Mononuclear cell (primary cell): ENCODE measurements around the gene ITPR1. TPM values are rescaled to one million over a fixed set of nuclear protein-coding genes. Genes with fewer than 3 reads are reported as not detected.

Source experiments
- H3K27me3 ChIP-seq: 2 replicates; pipeline ENCODE4 v1.6.0; 2011; ENCODE audit warnings: low read length, control low read depth; ENCODE audit not compliant: insufficient read depth
- H3K4me1 ChIP-seq: 2 replicates; pipeline ENCODE4 v1.5.1; 2011; ENCODE audit warnings: mild to moderate bottlenecking, low read length, control low read depth; ENCODE audit not compliant: insufficient read depth
- H3K4me3 ChIP-seq: 2 replicates; pipeline ENCODE4 v1.5.1; 2011; ENCODE audit warnings: mild to moderate bottlenecking, low read length, moderate library complexity
- H3K9me3 ChIP-seq: 2 replicates; pipeline ENCODE4 v1.5.1; 2011; ENCODE audit warnings: low read depth, mild to moderate bottlenecking, control low read depth, low read length
- total RNA-seq: library from RNA; depleted of rRNA; stranded (reverse); fragments of >200 nt; gene quantifications from one replicate; pipeline ENCODE4 v1.2.3, GENCODE V29; 2012

Gene ITPR1
- total RNA-seq, 1 donor, result 116 TPM

GRCh38 chr3:4770561-4770960 lies 277.4 kb downstream of the ITPR1 start:
- Histone ChIP-seq H3K4me3 (no peak overlapping the region), H3K27me3 (no peaks in the 10 kb centered on the region), H3K4me1 (peaks cover 6% of the 10 kb centered on the region), H3K9me3 (no peaks in the 10 kb centered on the region)

- Histone ChIP-seq H3K4me1 (peaks cover 6% of the 10 kb centered on the region), H3K9me3 (no peaks in the 10 kb centered on the region), H3K4me3 (no peak overlapping the region), H3K27me3 (no peaks in the 10 kb centered on the region)
Measured at GRCh38 chr3:4771243-4771642, 278.1 kb downstream of the ITPR1 start.

DNA sequence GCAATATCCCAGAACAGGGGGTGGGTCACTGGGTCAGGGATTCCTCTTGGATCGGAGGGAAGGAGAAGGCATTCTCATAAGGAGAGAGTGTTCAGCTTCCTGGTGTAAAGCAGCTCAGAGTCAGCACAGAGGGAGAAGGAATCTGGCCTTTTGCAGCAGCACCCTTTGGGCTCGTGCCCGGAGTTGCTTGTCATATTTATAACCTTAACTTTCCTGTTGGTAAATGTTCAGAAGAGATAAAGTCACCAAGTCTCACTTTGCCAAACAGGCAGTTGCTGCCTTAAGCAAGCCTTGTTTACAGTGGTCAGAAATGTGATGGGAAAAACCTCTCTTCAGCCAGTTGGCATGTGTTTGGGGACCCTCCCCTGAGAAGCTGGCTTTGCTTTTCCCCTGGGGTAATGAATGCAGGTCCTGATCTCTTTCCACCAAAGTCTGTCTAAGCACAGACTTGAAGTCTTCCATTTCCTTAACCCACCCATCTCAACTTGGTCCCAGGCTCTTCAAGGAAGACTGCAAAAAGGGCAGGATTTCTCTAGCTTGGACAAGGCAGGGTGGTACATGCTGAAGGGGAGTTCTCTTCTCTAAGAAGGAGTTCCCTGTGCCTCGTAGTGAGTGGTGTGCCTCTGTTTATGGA lies 279.1 kb downstream of the ITPR1 start:
- no peaks in the 10 kb centered on the region for H3K27me3 ChIP-seq
- no peak overlapping the region for H3K4me3 ChIP-seq
- peaks cover 6% of the 10 kb centered on the region for H3K4me1 ChIP-seq
- H3K9me3 ChIP-seq, result no peaks in the 10 kb centered on the region

DNA sequence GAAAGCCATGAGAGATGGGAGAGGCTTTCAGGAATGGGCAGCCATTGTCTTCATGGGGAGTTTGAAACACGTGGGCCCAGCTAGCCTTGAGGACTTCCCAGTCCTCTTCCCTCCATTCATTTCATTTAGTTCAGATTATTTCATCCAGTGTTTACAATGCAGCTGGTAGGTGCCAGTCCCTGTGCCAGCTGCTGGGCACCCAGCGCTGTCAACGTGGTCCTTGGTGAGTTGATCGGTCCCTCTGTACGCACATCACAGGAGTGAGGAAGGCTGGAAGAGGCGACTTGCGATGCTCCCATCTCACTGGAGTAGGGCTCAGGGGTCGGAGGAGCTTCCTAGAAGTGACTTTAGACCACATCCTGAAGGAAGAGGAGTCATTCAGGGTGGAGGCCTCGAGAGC lies 279.7 kb downstream of the ITPR1 start:
- H3K4me1 ChIP-seq, result peaks cover 6% of the 10 kb centered on the region
- H3K4me3 ChIP-seq, result no peak overlapping the region
- H3K27me3 ChIP-seq, result no peaks in the 10 kb centered on the region
- H3K9me3 ChIP-seq, result no peaks in the 10 kb centered on the region

- Histone ChIP-seq H3K9me3 (no peaks in the 10 kb centered on the region), H3K4me3 (no peak overlapping the region), H3K4me1 (peaks cover 6% of the 10 kb centered on the region), H3K27me3 (no peaks in the 10 kb centered on the region)
Measured at GRCh38 chr3:4773583-4773982, 280.4 kb downstream of the ITPR1 start.

DNA sequence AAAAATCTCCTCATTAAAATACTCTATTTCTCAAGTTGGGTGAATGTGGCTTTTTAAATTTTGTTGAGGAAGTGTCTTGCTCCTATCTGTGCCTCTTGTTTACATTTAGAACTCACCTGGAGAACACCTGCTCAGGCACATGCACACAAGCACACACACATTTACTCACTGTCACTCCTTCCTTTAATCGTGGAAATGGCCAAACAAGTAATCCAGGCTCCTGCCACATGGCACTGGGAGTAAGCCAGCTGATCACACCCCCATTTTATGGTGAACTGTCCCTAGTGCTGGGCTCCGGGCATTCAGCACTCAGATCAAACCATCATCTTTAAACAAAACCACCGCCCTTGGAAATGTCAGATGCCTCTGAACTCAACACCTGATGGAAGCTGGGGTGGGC lies 281.4 kb downstream of the ITPR1 start:
- Histone ChIP-seq H3K27me3 (no peaks in the 10 kb centered on the region), H3K4me1 (peaks cover 6% of the 10 kb centered on the region), H3K4me3 (no peak overlapping the region), H3K9me3 (no peaks in the 10 kb centered on the region)

GRCh38 chr3:4776399-4776979 lies 283.3 kb downstream of the ITPR1 start:
- no peaks in the 10 kb centered on the region for H3K27me3 ChIP-seq
- H3K4me3 ChIP-seq, result no peak overlapping the region
- H3K9me3 ChIP-seq, result no peaks in the 10 kb centered on the region
- no peaks in the 10 kb centered on the region for H3K4me1 ChIP-seq

DNA sequence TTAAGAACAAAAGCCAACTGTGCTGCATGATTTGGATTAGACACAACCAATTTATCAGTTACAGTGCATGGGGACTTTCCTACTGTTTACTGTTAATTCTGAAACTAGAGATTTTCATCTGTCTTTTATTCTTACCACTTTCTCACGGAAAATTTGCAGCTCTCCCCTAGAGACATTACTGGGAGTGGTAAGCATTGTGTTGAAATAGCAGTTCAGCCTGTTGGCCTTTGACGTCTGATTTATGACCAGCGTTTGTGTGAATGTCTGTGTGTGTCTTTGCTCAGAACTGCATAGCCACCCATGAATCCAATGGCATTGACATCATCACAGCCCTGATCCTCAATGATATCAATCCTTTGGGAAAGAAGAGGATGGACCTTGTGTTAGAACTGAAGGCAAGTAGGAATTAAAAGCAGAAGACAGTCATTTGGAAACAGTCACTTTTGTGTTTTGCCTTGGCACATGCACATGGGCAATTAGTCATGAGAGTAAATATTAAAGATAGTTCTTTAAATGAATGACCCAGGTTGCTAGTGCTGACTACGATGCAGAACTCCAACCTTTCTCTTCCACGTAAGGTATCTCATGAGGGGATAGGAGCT lies 283.9 kb downstream of the ITPR1 start:
- Histone ChIP-seq H3K27me3 (no peaks in the 10 kb centered on the region), H3K4me1 (no peaks in the 10 kb centered on the region), H3K9me3 (no peaks in the 10 kb centered on the region), H3K4me3 (no peak overlapping the region)

- H3K27me3 ChIP-seq, result no peaks in the 10 kb centered on the region
- H3K9me3 ChIP-seq, result no peaks in the 10 kb centered on the region
- H3K4me3 ChIP-seq, result no peak overlapping the region
- no peaks in the 10 kb centered on the region for H3K4me1 ChIP-seq
Measured at GRCh38 chr3:4778119-4778518, 285.0 kb downstream of the ITPR1 start.

- H3K4me3 ChIP-seq, result no peak overlapping the region
- H3K4me1 ChIP-seq, result no peaks in the 10 kb centered on the region
- H3K9me3 ChIP-seq, result no peaks in the 10 kb centered on the region
- no peaks in the 10 kb centered on the region for H3K27me3 ChIP-seq
Measured at GRCh38 chr3:4778740-4779139, 285.6 kb downstream of the ITPR1 start.

GRCh38 chr3:4780545-4780957 lies 287.4 kb downstream of the ITPR1 start:
- Histone ChIP-seq H3K27me3 (no peaks in the 10 kb centered on the region), H3K4me3 (no peak overlapping the region), H3K9me3 (no peaks in the 10 kb centered on the region), H3K4me1 (no peaks in the 10 kb centered on the region)

DNA sequence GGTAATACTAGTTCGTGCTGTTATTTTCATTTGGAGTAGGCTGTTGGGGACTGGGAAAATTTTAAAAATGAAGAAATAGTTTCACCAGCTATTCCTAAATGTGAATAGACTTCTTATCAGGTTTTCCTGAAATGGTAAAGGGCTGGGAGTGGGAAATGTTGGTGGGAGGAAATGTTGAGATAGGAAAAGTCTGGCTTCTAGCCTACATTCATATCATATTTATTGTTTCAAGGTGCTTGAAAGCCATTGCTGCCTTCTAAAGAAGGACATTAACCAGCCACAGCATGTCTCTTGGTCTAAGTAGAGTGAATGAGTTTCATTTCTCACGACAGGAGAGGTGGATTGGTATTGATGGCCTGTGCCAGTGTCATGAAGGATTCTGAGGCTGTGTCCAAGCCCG lies 288.9 kb downstream of the ITPR1 start:
- Histone ChIP-seq H3K4me1 (no peaks in the 10 kb centered on the region), H3K4me3 (no peak overlapping the region), H3K9me3 (no peaks in the 10 kb centered on the region), H3K27me3 (no peaks in the 10 kb centered on the region)

GRCh38 chr3:4785551-4785950 lies 292.4 kb downstream of the ITPR1 start:
- Histone ChIP-seq H3K4me3 (no peak overlapping the region), H3K9me3 (no peaks in the 10 kb centered on the region), H3K4me1 (no peaks in the 10 kb centered on the region), H3K27me3 (no peaks in the 10 kb centered on the region)

- Histone ChIP-seq H3K4me1 (no peaks in the 10 kb centered on the region), H3K27me3 (no peaks in the 10 kb centered on the region), H3K9me3 (no peaks in the 10 kb centered on the region), H3K4me3 (no peak overlapping the region)
Measured at GRCh38 chr3:4786431-4786830, 293.3 kb downstream of the ITPR1 start.

- no peaks in the 10 kb centered on the region for H3K9me3 ChIP-seq
- H3K4me1 ChIP-seq, result no peaks in the 10 kb centered on the region
- no peak overlapping the region for H3K4me3 ChIP-seq
- H3K27me3 ChIP-seq, result no peaks in the 10 kb centered on the region
Measured at GRCh38 chr3:4791358-4791757, 298.2 kb downstream of the ITPR1 start.

GRCh38 chr3:4793311-4793710 lies 300.2 kb downstream of the ITPR1 start:
- H3K4me3 ChIP-seq, result no peak overlapping the region
- no peaks in the 10 kb centered on the region for H3K4me1 ChIP-seq
- H3K27me3 ChIP-seq, result no peaks in the 10 kb centered on the region
- H3K9me3 ChIP-seq, result no peaks in the 10 kb centered on the region
